Prostate gland (tissue), 1 donor: ENCODE data around the gene PRKG1.

Experiments
- POLR2A ChIP-seq: fragments of 450-650 bp; IDR thresholded peaks from one replicate; pipeline ENCODE4 v1.6.1; 2016; ENCODE audit warnings: antibody characterized with exemption, mild to moderate bottlenecking
- POLR2AphosphoS5 ChIP-seq: sonication (generic); formaldehyde crosslinking; IDR thresholded peaks from one replicate; pipeline ENCODE4 v1.6.1; 2017; ENCODE audit warnings: antibody characterized with exemption

GRCh38 chr10:52335665-52336064 is 1261.4 kb downstream of the PRKG1 start:
- TF ChIP-seq POLR2A, result no peak
- no peak for TF ChIP-seq POLR2AphosphoS5
